Measurements from ENCODE around the gene ZFHX2.
"Not testable (repeated sequence)": the region's sequence is repeated elsewhere in the genome, so short reads cannot be mapped to it uniquely, and the experiment has no call there.

ZFHX2 gene

DNA sequence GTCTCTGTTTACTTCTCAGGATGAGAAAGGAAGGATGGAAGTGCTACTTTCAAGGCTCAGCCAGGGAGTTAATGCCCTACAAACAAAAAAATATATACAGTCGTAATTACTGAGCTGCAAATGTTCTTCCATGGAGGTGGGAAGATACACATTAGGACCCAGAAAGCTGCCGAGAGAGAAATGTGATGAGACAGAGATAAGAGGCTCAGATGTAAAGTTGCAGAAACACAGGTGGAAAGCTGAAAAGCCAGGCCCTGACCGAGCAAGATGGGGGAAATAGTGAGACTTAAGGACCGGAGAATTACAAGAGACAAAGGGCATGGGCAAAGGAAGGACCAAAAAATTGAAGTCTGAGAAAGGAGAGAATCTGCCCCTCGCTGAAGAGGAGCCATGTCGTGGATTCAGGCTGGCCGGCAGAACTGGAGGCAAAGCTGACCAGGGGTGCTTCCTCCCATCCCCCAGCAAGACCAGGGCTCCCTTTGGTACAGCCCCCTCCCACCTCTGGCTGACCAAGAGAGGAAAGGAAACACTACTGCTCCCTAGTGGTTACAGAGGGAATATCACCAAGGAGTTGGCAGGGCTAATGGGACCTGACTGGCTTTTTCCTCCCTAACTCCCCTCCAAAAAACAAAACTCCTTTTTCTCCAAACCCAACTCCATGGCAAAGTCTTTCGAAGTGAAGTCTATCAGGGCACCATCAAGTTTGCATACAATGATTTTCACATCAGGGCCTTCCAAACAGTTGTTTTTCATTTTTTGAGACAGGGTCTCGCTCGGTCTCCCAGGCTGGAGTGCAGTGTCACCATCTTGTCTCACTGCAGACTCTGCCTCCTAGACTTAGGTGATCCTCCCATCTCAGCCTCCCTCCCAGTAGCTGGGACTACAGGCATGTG is 12.1 kb downstream of the ZFHX2 start:
- peak; percentile 51 to 63 (median 59) for DNase-seq

DNA sequence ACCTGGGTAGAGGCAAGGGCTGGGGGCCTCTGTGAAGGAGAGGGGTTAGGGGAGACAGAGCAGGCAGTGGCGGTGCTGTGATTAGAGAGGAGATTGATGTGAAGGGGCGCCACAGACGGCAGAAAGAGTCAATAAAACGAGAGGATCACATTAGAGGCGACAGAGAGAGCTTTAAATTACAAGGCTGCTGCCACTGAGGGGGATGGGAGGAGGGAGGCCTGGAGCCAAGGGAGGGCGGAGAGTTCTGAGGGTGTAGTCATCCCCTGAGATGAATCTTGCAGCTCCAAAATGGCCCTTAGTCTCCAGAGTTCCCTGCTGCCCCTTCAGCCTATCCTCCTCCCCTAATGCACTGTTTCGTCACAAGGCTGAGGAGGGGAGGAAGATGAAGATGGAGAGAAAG is 12.8 kb downstream of the ZFHX2 start:
- no peak for DNase-seq

GRCh38 chr14:23538050-23538718 is 13.4 kb downstream of the ZFHX2 start:
- no peak for DNase-seq

GRCh38 chr14:23537351-23538049 is 14.1 kb downstream of the ZFHX2 start:
- no peak for DNase-seq

GRCh38 chr14:23536906-23537305 is 14.7 kb downstream of the ZFHX2 start:
- not testable (repeated sequence) for DNase-seq

- DNase-seq, result no peak
These were observed 15.1 kb downstream of the ZFHX2 start for GRCh38 chr14:23536494-23536893.

DNA sequence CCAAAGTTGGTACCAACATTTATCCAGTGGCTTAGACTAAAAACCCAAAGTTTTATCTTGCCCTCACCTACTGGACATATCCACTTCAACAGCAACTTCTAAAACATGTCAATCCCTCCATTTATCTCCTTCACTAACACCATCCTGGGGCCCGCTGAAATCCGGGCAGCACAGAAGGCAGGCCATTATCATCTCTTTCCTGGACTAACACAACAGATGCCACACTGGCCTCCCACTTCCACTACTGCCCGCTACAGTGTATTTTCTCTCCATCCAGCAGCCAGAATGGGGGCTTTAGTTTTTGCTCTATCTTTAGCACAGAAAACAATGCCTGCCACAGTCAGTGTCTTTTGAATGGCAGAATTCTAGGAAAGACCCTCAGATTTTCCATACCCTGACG is 15.6 kb downstream of the ZFHX2 start:
- no peak for DNase-seq

- DNase-seq, result no peak
These were observed 17.7 kb downstream of the ZFHX2 start for GRCh38 chr14:23533652-23534435.

DNA sequence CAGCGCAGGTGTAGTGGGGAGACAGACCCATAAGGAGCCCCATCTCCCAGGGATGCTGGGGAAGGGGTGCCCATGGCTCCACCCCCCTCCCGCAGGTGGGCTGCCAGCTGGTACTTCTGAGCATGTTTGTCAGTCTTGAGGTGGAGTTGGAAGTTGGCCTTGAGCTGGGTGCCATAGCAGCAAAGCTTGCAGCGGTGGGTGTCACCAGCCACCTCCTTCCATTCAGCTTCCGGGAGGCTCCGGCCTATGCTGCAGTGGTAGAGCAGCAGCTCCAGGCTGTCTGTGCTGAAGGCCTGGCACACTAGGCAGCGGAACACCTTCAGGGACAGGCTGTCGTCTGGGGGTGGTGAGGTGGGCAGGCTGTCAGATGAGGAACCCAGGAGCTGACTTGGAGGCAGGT is 18.9 kb downstream of the ZFHX2 start:
- no peak for DNase-seq

DNA sequence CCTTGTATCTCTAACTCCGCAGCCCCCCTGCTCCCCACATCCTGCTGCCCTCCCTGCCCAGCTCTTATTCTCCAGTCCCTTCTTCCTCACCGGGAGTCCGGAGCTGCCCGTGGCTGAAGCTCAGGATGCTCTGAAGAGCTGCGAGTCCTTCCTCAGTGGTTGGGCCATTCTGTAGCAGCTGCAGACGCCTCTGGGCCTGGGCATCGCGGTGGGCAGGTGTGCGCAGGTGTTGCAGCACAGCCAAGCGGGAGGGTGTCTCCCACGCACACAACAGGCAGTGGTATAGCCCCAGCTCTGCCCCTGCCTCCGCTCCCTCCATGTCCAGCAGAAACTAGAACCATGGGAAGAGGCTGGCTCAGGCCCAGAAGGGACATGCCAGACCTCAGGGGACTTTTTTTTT is 20.2 kb downstream of the ZFHX2 start:
- no peak for DNase-seq

GRCh38 chr14:23530375-23531055 is 21.1 kb downstream of the ZFHX2 start:
- DNase-seq, result peak; percentile 25 to 65 (median 63)

GRCh38 chr14:23529016-23529415 is 22.5 kb downstream of the ZFHX2 start:
- no peak for DNase-seq

- DNase-seq, result no peak
These were observed 23.0 kb downstream of the ZFHX2 start for GRCh38 chr14:23528555-23528954.

DNA sequence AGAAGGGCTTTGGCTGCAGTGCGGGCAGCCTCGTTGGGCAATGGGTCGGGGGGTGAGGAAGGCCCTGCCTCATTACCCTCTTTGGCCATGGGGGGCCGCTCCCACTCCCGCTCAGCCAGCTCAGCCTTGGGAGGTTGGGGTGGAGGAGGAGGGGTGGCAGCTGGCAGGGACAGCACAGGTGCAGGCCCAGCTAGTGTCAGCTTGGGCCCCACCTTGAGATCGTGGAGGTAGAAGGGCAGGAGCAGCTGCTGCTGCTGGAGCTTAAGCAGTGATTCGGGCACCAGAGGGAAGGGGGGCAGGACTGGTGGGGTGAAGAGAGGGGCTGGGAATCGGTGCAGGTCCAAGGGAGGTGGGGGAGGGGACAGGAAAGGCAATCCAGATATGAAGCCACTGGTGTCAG is 26.0 kb downstream of the ZFHX2 start:
- no peak for DNase-seq

DNA sequence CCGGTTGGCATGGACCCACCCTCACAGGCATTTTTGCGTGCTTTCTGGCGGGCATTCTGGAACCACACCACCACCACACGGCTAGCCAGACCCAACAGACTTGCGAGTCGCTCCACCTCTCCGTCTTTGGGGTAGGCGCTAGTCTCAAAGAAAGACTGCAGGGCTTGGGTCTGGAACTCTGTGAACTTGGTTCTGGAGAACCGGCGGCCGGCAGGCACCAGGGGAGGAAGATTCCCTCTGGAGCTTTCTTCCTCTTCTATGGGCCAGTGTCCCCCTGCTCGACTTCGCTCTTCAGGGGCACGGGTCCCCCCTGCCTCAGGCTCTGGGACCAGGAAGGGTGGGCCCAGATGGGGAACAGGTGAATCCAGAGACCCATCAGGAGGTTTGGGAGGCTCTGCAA is 26.6 kb downstream of the ZFHX2 start:
- no peak for DNase-seq

- DNase-seq, result no peak
These were observed 28.1 kb downstream of the ZFHX2 start for GRCh38 chr14:23523229-23524016.

DNA sequence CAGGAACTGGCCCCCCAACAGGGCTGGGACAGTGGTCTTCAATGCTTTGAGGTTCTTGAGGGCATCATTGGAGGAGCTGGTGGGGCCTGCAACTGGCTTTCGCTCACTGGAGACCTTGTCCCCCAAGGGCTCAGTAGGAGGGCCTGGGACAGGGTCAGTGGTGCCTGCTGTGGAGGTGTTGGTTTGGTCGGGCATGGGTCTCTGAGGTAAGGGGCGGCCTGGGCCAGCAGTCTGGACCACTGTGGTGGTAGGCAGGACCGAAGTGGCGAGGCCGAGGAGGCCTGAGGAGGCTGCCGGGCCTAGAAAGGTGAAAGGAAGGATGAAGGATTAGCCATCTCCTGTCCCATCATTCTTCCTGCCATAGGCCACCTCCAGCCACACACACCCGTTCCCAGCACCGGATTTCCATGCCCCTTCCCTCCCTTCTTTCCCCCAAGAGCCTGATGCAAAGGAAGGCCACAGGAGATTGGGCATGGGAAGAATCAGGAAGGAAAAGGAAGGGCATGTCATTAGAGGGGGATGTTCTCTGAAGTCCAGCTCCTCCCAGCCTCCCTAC is 28.8 kb downstream of the ZFHX2 start:
- no peak for DNase-seq

GRCh38 chr14:23521785-23522640 is 29.6 kb downstream of the ZFHX2 start:
- peak in 2 of 4 experiments; percentile 11 to 16 for DNase-seq

GRCh38 chr14:23520899-23521533 is 30.5 kb downstream of the ZFHX2 start:
- no peak for DNase-seq
